SU-DHL-6 (cell line): ENCODE data around the gene ARHGDIA.

Source experiments
- EZH2phosphoT487 ChIP-seq: fragments of 200-600 bp; sonication (generic), shearing (Covaris generic); conservative IDR thresholded peaks from 2 replicates; pipeline ENCODE4 v1.6.1; 2018; ENCODE audit warnings: mild to moderate bottlenecking, antibody characterized with exemption, low read length, moderate library complexity, mixed read lengths
- TF ChIP-seq, protein P1 (sequence below): fragments of 200-600 bp; sonication (generic); IDR thresholded peaks from one replicate; pipeline ENCODE4 v1.5.1; 2017; ENCODE audit warnings: antibody characterized with exemption, mild to moderate bottlenecking, low read length, moderate library complexity; ENCODE audit not compliant: insufficient read depth, poor library complexity, severe bottlenecking

DNA sequence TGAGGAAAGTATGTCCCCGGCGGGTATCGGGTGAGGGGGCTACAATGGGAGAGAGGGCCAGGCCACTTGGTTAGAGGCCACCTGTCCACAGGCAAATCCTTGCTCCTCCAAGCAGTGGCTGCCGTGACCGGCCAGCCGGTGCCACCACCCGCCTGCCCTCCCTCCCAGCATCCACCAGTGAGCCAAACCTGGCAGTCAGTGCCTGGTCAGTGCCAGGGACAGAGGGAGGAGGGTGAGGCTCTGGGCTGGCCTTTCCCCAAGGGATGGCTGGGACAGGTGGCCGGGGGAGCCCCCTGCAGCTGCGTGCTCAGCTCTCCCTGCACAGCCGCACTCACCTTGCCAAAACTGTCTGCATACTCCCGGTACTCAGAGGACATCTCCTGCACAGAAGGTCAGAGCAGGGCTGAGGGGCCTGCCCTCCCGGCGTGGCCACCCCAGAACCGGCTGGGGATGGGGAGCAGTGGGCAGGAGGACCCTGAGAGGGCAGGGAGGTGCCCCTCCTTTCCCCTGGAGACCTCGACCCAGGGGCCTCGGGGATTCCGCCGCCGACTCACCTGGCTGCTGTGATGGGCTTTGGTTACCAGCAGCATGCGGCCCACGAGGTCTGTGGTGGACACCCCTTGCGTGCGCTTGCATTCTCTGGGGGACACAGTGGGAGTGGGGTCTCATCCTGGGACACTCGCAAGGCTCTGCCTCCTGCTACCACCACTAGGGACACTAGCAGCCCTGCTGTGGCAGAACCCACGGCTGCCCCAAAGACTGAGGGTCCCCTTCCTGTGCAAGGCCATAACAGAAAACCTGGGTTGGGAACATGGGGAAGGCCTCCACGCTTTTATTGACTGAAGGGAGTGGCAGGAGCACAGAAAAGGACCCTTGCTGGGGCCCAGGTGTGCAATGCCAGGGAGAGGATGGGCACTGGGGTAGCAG, 36.3 kb upstream of the ARHGDIA start:
- TF ChIP-seq, protein P1, sequence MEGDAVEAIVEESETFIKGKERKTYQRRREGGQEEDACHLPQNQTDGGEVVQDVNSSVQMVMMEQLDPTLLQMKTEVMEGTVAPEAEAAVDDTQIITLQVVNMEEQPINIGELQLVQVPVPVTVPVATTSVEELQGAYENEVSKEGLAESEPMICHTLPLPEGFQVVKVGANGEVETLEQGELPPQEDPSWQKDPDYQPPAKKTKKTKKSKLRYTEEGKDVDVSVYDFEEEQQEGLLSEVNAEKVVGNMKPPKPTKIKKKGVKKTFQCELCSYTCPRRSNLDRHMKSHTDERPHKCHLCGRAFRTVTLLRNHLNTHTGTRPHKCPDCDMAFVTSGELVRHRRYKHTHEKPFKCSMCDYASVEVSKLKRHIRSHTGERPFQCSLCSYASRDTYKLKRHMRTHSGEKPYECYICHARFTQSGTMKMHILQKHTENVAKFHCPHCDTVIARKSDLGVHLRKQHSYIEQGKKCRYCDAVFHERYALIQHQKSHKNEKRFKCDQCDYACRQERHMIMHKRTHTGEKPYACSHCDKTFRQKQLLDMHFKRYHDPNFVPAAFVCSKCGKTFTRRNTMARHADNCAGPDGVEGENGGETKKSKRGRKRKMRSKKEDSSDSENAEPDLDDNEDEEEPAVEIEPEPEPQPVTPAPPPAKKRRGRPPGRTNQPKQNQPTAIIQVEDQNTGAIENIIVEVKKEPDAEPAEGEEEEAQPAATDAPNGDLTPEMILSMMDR, result no peak
- no peak for TF ChIP-seq EZH2phosphoT487
